Measurements from ENCODE around the gene KCNN3.

KCNN3 gene

DNA sequence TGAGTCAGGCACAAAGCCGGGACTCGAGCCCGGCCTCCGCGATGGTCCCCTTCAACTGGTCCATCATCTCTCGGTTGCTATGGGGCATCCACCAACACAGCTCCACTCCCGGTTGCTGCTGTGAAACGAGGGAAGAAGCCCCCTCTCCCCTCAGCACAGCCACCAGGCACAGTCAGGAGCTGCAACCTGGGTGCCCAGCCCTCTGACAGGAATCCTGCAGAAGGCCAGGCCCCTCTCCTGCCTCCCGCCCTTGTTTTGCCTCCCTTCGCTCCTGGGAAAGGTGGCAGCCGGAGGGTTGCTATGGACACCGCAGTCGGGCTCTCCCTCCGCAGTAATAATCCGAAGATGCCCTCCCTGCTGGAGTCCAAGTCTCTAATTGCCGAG lies 8.9 kb upstream of the KCNN3 start:
- H3K4me3 ChIP-seq (ENCODE audit: low read depth, low read length), result no peak overlapping the region
- no peak for TF ChIP-seq CTCF (conservative IDR thresholded peaks at IDR 0.05; ENCODE audit: low read depth, low read length)
- DNase-seq (ENCODE audit: low read depth), result no peak

DNA sequence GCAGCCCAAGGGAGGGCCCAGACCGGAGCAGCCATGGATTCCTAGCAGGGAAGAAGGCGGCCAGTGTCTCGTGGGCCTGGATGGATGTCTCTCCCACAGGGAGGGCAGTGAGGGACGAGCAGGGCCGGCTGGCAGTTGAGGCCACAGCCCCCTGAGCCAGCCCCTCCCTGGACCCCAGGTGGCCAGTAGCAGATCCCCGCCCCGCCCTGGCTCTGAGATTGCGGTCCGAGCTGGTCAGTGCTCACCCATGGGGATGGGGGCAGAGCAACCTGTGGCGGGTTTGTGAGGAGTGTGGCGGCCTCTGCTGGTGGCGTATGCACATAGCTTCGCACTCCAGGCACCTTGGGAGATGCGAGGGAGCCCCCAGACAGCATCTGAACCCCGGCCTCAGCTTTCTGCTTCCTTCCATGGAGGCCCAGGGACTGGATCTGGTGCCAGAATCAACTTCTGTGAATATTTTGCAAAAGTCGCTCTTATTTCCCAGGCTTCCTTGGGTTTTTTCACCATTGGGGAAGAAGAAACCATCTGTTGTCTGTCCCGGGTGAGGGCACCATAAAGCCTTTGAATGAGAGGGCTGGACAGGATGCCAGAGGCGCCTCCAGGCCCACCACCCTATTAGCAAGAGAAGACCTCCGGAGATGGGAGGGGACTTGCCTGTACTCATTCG lies 8.4 kb upstream of the KCNN3 start:
- no peak overlapping the region for H3K4me3 ChIP-seq (ENCODE audit: low read depth, low read length)
- DNase-seq (ENCODE audit: low read depth), result peak; percentile 84
- TF ChIP-seq CTCF (conservative IDR thresholded peaks at IDR 0.05; ENCODE audit: low read depth, low read length), result peak; percentile 86

DNA sequence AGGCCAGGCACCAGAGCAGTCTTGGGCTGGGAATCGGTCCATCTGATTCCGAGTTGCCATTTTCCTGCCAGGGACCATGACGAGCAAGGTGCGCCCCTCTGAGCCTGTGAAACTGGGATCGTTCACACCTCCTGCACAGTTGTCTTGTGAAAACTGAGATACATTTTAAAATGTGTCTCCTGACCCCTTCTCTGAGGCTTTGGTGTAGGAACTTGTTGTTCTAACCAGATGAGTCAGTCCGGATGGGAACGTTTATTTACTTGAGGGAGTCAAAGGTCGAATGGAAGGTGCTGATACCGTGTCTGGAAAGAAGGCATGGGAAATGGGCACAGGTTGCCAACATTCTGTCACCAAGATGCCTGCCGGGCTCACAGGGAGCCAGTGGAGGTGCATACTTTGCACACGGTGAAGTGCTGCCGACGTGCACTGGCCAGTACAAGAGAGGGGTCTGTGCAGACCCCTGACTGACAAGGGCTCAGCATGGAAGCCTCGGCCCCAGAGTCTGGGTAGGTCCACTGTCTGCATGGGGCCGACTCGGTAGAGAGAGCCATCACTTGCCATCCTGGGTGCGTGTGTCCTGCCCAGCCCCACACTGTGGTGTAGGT lies 7.4 kb upstream of the KCNN3 start:
- TF ChIP-seq CTCF (conservative IDR thresholded peaks at IDR 0.05; ENCODE audit: low read depth, low read length), result no peak
- peak; percentile 67 for DNase-seq (ENCODE audit: low read depth)
- H3K4me3 ChIP-seq (ENCODE audit: low read depth, low read length), result no peak overlapping the region

DNA sequence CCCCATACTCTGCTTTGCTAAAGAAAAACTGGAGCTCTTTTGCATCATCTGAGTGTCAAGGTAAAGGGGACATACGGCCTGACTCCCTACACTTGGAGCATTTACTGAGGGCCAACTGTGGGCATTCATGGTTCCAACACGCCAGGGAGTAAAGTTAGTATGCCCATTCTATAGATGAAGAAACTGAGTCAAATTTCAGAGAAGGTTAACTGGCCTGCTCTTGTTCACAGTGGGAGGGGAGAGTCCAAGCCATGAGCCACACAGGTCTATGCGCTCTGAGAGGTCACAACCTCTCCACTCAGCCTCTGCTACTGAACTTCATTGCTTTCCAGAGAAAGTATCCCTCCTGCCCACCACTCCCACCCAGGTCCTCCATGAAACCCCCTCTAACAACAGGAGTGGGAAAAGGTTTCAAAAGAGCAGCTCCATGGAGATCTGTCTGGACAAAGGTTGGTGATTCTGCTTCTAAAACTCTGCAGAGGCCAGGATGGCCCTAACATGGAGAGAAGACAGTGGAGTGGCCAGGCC lies 6.8 kb upstream of the KCNN3 start:
- H3K4me3 ChIP-seq (ENCODE audit: low read depth, low read length), result no peak overlapping the region
- TF ChIP-seq CTCF (conservative IDR thresholded peaks at IDR 0.05; ENCODE audit: low read depth, low read length), result no peak
- DNase-seq (ENCODE audit: low read depth), result no peak

DNA sequence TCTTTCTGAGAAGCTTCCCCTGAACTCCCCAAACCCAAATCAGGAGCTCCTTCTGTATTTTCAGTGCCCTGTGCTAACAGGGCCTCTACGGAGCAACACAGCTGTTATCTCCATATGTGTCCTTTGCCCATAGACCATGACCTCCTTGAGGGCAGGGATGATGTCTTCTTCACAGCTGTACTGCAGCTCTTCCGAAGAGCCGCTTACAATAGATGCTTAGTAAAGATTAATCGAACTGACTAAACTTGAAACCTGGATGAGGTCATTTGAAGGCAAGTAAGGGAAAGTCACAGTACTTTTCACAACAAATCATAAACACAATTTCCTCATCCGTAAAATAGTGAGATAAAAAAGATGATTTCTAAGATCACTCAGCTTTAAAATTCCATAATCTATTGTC lies 4.4 kb upstream of the KCNN3 start:
- H3K4me3 ChIP-seq (ENCODE audit: low read depth, low read length), result no peak overlapping the region
- TF ChIP-seq CTCF (conservative IDR thresholded peaks at IDR 0.05; ENCODE audit: low read depth, low read length), result no peak
- DNase-seq (ENCODE audit: low read depth), result no peak

GRCh38 chr1:154873321-154873950 lies 3.4 kb upstream of the KCNN3 start:
- H3K4me3 ChIP-seq (ENCODE audit: low read depth, low read length), result no peak overlapping the region
- no peak for DNase-seq (ENCODE audit: low read depth)
- TF ChIP-seq CTCF (conservative IDR thresholded peaks at IDR 0.05; ENCODE audit: low read depth, low read length), result no peak

All from choroid plexus epithelial cell (primary cell).